HepG2 (cell line): ENCODE data around the gene HNRNPM. TPM values are rescaled to one million over a fixed set of nuclear protein-coding genes. Genes with fewer than 3 reads are reported as not detected.
A peak's percentile ranks its signal among the peaks of the same experiment; 100 is the strongest.

ENCODE experiments used
- ASH2L ChIP-seq: fragments of 300-600, 200-600 bp; sonication (generic); IDR thresholded peaks from 2 replicates; pipeline ENCODE4 v1.7.0; 2017; ENCODE audit warnings: low read depth, mild to moderate bottlenecking, moderate library complexity, mixed read lengths, low read length; ENCODE audit not compliant: insufficient read length
- DDIT3 ChIP-seq: sonication (generic); formaldehyde crosslinking; IDR thresholded peaks from 2 replicates; pipeline ENCODE4 v1.4.0; 2020; ENCODE audit warnings: mild to moderate bottlenecking, missing genetic modification reagents
- E2F1 ChIP-seq: sonication (generic); formaldehyde crosslinking; IDR thresholded peaks from 2 replicates; pipeline ENCODE4 v1.5.0; 2020; ENCODE audit warnings: missing genetic modification reagents
- EHMT2 ChIP-seq: fragments of 200-600 bp; sonication (generic); IDR thresholded peaks from 2 replicates; pipeline ENCODE4 v1.7.0; 2017; ENCODE audit warnings: antibody characterized with exemption, low read depth, low read length, borderline replicate concordance
- FOXC1 ChIP-seq: sonication (generic); formaldehyde crosslinking; IDR thresholded peaks from 2 replicates; pipeline ENCODE4 v1.8.0; 2022; ENCODE audit warnings: mild to moderate bottlenecking, missing genetic modification reagents, borderline replicate concordance
- KLF16 ChIP-seq, 2 experiments: sonication (generic) in 1 of 2; formaldehyde crosslinking in 1 of 2; IDR thresholded peaks; 2 replicates each; pipeline versions ENCODE4 v1.6.1 to v1.8.0; 2016 to 2023; ENCODE audit warnings: missing genetic modification reagents in 2 of 2, missing compliant biosample characterization in 1 of 2
- MIXL1 ChIP-seq: IDR thresholded peaks from 2 replicates; pipeline ENCODE4 v1.6.1; 2016
- MTF2 ChIP-seq: sonication (generic); formaldehyde crosslinking; IDR thresholded peaks from 2 replicates; pipeline ENCODE4 v1.5.0; 2020; ENCODE audit warnings: missing genetic modification reagents, borderline replicate concordance
- NFYB ChIP-seq: sonication (generic); formaldehyde crosslinking; IDR thresholded peaks from 2 replicates; pipeline ENCODE4 v1.4.0; 2020; ENCODE audit warnings: missing genetic modification reagents
- NKX3-1 ChIP-seq: sonication (generic); formaldehyde crosslinking; IDR thresholded peaks from 2 replicates; pipeline ENCODE4 v1.5.0; 2020; ENCODE audit warnings: missing genetic modification reagents
- PTBP1 ChIP-seq: fragments of 200-400 bp; formaldehyde crosslinking; IDR thresholded peaks from 2 replicates; pipeline ENCODE4 v1.6.1; 2018; ENCODE audit warnings: low read length, low read depth; ENCODE audit not compliant: poor library complexity, severe bottlenecking
- RERE ChIP-seq: IDR thresholded peaks from 2 replicates; pipeline ENCODE4 v1.6.1; 2016; ENCODE audit warnings: low read depth, missing genetic modification reagents, missing compliant biosample characterization
- RFX3 ChIP-seq: IDR thresholded peaks from 2 replicates; pipeline ENCODE4 v1.6.1; 2016; ENCODE audit warnings: missing biosample characterization, missing genetic modification reagents
- SOX13 ChIP-seq, 3 experiments: fragments of 450-650 bp in 1 of 3; sonication (generic) in 1 of 3; formaldehyde crosslinking in 1 of 3; IDR thresholded peaks in 2 of 3; conservative IDR thresholded peaks in 1 of 3; 2 replicates each; pipeline versions ENCODE4 v1.5.0 to v1.6.1; 2016 to 2020; ENCODE audit warnings: antibody characterized with exemption in 1 of 3, mild to moderate bottlenecking in 1 of 3, missing compliant biosample characterization in 1 of 3, missing genetic modification reagents in 1 of 3, moderate library complexity in 1 of 3
- TBP ChIP-seq: sonication (generic); formaldehyde crosslinking; IDR thresholded peaks from 2 replicates; pipeline ENCODE4 v1.5.0; 2020; ENCODE audit warnings: missing genetic modification reagents
- TBX2 ChIP-seq: sonication (generic); formaldehyde crosslinking; IDR thresholded peaks from 2 replicates; pipeline ENCODE4 v1.5.0; 2020; ENCODE audit warnings: missing genetic modification reagents, mild to moderate bottlenecking, borderline replicate concordance
- TGIF2 ChIP-seq: IDR thresholded peaks from 2 replicates; pipeline ENCODE4 v1.6.1; 2016; ENCODE audit warnings: control low read depth, missing compliant biosample characterization
- ZNF180 ChIP-seq: sonication (generic); formaldehyde crosslinking; IDR thresholded peaks from 2 replicates; pipeline ENCODE4 v1.4.0; 2020; ENCODE audit warnings: low read depth, missing genetic modification reagents, borderline replicate concordance
- ZNF224 ChIP-seq: sonication (generic); formaldehyde crosslinking; IDR thresholded peaks from 2 replicates; pipeline ENCODE4 v1.5.0; 2020; ENCODE audit warnings: mild to moderate bottlenecking, missing genetic modification reagents
- ZNF83 ChIP-seq: sonication (generic); formaldehyde crosslinking; IDR thresholded peaks from 2 replicates; pipeline ENCODE4 v1.4.0; 2020; ENCODE audit warnings: missing genetic modification reagents, mild to moderate bottlenecking, borderline replicate concordance
- polyA plus RNA-seq, 8 experiments: library from polyadenylated mRNA; depleted of rRNA in 3 of 8; stranded (reverse) in 7 of 8; unstranded in 1 of 8; fragments of >200 nt; fragmentation: Illumina TruSeq in 4 of 8; extraction: Trizol in 4 of 8; gene quantifications; 2 replicates each; pipeline versions ENCODE4 v1.2.1 to v1.2.3, GENCODE V29; 2011 to 2016; ENCODE audit warnings: low read depth in 4 of 8, missing spikeins in 1 of 8, mixed read lengths in 1 of 8; ENCODE audit not compliant: insufficient read depth in 1 of 8
- total RNA-seq, 5 experiments: library from RNA; depleted of rRNA; stranded (reverse); fragments of >200 nt; fragmentation: Illumina TruSeq; extraction: Trizol; gene quantifications; 2 replicates each; pipeline ENCODE4 v1.2.3, GENCODE V29; 2016; ENCODE audit warnings: low read depth in 1 of 5
- TF ChIP-seq, protein P1 (sequence below): sonication (generic); formaldehyde crosslinking; IDR thresholded peaks from 2 replicates; pipeline ENCODE4 v1.4.0; 2020; ENCODE audit warnings: missing genetic modification reagents
- TF ChIP-seq, protein P2 (sequence below): sonication (generic); formaldehyde crosslinking; IDR thresholded peaks from 2 replicates; pipeline ENCODE4 v1.5.0; 2020; ENCODE audit warnings: mild to moderate bottlenecking, low read depth, missing genetic modification reagents, borderline replicate concordance

Gene HNRNPM
- total and polyA plus RNA-seq, 2 of the 13 experiments (the other 11 are each of a cell fraction or from before 2014, with no cell fraction given): 56.7 to 102 TPM

- TF ChIP-seq ASH2L: no peak
- no peak for TF ChIP-seq ZNF180
- no peak for TF ChIP-seq RFX3 (CRISPR knock-in tag)
- no peak for TF ChIP-seq NFYB (CRISPR knock-in tag)
- TF ChIP-seq ZNF224 (CRISPR knock-in tag): no peak
- TF ChIP-seq RERE (CRISPR knock-in tag): 0 out of 2 replicates have a peak, but pooled peaks have one; percentile 8
- TF ChIP-seq TGIF2 (CRISPR knock-in tag): no peak
- TF ChIP-seq FOXC1 (CRISPR knock-in tag): peak; percentile 76; the same call in 1 of the 2 replicates
- no peak for TF ChIP-seq NKX3-1 (CRISPR knock-in tag)
- no peak for TF ChIP-seq E2F1 (CRISPR knock-in tag)
- TF ChIP-seq MIXL1 (CRISPR knock-in tag): no peak
- no peak for TF ChIP-seq MTF2 (CRISPR knock-in tag)
- TF ChIP-seq EHMT2: no peak
- no peak for TF ChIP-seq ZNF83 (CRISPR knock-in tag)
- no peak for TF ChIP-seq SOX13 (IDR thresholded peaks at IDR 0.05)
- no peak; a peak in 2 of 4 replicates for TF ChIP-seq SOX13 (CRISPR knock-in tag; conservative IDR thresholded peaks at IDR 0.05 in 1 of 2, IDR thresholded peaks at IDR 0.05 in 1 of 2)
- TF ChIP-seq KLF16 (CRISPR knock-in tag; IDR thresholded peaks at IDR 0.05): no peak; a peak in 1 of 4 replicates
- no peak for TF ChIP-seq PTBP1
- TF ChIP-seq, protein P1, sequence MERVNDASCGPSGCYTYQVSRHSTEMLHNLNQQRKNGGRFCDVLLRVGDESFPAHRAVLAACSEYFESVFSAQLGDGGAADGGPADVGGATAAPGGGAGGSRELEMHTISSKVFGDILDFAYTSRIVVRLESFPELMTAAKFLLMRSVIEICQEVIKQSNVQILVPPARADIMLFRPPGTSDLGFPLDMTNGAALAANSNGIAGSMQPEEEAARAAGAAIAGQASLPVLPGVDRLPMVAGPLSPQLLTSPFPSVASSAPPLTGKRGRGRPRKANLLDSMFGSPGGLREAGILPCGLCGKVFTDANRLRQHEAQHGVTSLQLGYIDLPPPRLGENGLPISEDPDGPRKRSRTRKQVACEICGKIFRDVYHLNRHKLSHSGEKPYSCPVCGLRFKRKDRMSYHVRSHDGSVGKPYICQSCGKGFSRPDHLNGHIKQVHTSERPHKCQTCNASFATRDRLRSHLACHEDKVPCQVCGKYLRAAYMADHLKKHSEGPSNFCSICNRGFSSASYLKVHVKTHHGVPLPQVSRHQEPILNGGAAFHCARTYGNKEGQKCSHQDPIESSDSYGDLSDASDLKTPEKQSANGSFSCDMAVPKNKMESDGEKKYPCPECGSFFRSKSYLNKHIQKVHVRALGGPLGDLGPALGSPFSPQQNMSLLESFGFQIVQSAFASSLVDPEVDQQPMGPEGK (CRISPR knock-in tag): 0 out of 2 replicates have a peak, but pooled peaks have one; percentile 43
- TF ChIP-seq, protein P2, sequence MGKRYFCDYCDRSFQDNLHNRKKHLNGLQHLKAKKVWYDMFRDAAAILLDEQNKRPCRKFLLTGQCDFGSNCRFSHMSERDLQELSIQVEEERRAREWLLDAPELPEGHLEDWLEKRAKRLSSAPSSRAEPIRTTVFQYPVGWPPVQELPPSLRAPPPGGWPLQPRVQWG (CRISPR knock-in tag): no peak
- TF ChIP-seq TBP (CRISPR knock-in tag): no peak
- TF ChIP-seq DDIT3 (CRISPR knock-in tag): no peak
- TF ChIP-seq TBX2 (CRISPR knock-in tag): no peak
Observed at GRCh38 chr19:8525401-8525684, 80.6 kb downstream of the HNRNPM start (continued).
